ENCODE measurements around the gene KRT32. TPM values are rescaled to one million over a fixed set of nuclear protein-coding genes. Genes with fewer than 3 reads are reported as not detected.
A peak's percentile ranks its signal among the peaks of the same experiment; 100 is the strongest.
"Not testable (repeated sequence)": the region's sequence is repeated elsewhere in the genome, so short reads cannot be mapped to it uniquely, and the experiment has no call there.

Gene KRT32
- total RNA-seq, 1 donor from 2014 or later: not detected

- Histone ChIP-seq H3K4me3 (no peak within 1 kb of the TSS), H3K4me1 (peaks cover 33% of the 10 kb centered on the region), H3K9me3 (no peaks in the 10 kb centered on the region), H3K27me3 (no peaks in the 10 kb centered on the region), H3K36me3 (no peaks in the 10 kb centered on the region), H3K27ac (no peak within 1 kb of the TSS)
- intact Hi-C loops (cut with DNase I): no loop called here
- no peak for DNase-seq (ENCODE audit: extremely low spot score in 2 of 2)
- TF ChIP-seq POLR2A (IDR thresholded peaks at IDR 0.05) (no peak), POLR2AphosphoS5 (IDR thresholded peaks at IDR 0.05; ENCODE audit: insufficient read depth in 1 of 2, low read depth in 1 of 2) (no peak), CTCF (IDR thresholded peaks at IDR 0.05) (no peak)
These were observed 43.0 kb downstream of the KRT32 start, which contains the start of gene KRT37 for GRCh38 chr17:41424111-41424635. KRT37 (minus strand) TSS chr17:41424585; CDS start chr17:41424523, 62 bp downstream.

- DNase-seq (ENCODE audit: extremely low spot score in 2 of 2); H3K36me3 ChIP-seq; intact Hi-C loops (cut with DNase I); H3K4me3 ChIP-seq; H3K27me3 ChIP-seq; H3K27ac ChIP-seq; H3K9me3 ChIP-seq: not testable (repeated sequence)
- peaks cover 49% of the 10 kb centered on the region for H3K4me1 ChIP-seq
These were observed 44.6 kb downstream of the KRT32 start for GRCh38 chr17:41422586-41422985.

- TF ChIP-seq CTCF (IDR thresholded peaks at IDR 0.05) (no peak), POLR2A (IDR thresholded peaks at IDR 0.05) (no peak), POLR2AphosphoS5 (IDR thresholded peaks at IDR 0.05; ENCODE audit: insufficient read depth in 1 of 2, low read depth in 1 of 2) (no peak)
These were observed 45.6 kb downstream of the KRT32 start for GRCh38 chr17:41421617-41422016.

GRCh38 chr17:41421116-41421515, 46.1 kb downstream of the KRT32 start:
- Histone ChIP-seq H3K27me3 (no peaks in the 10 kb centered on the region), H3K9me3 (no peaks in the 10 kb centered on the region), H3K27ac (peak overlapping the region; percentile 62), H3K4me1 (peaks cover 63% of the 10 kb centered on the region), H3K36me3 (no peaks in the 10 kb centered on the region), H3K4me3 (no peak overlapping the region)
- TF ChIP-seq CTCF (IDR thresholded peaks at IDR 0.05) (no peak), POLR2A (IDR thresholded peaks at IDR 0.05) (no peak), POLR2AphosphoS5 (IDR thresholded peaks at IDR 0.05; ENCODE audit: insufficient read depth in 1 of 2, low read depth in 1 of 2) (peak; percentile 46 to 65)
- no peak for DNase-seq (ENCODE audit: extremely low spot score in 2 of 2)
- intact Hi-C loops (cut with DNase I): no loop called here

More at GRCh38 chr17:41421617-41422016, 45.6 kb downstream of the KRT32 start:
- Histone ChIP-seq H3K27ac (peak overlapping the region; percentile 62), H3K9me3 (no peaks in the 10 kb centered on the region), H3K27me3 (no peaks in the 10 kb centered on the region), H3K4me3 (no peak overlapping the region), H3K36me3 (no peaks in the 10 kb centered on the region), H3K4me1 (peaks cover 58% of the 10 kb centered on the region)
- DNase-seq (ENCODE audit: extremely low spot score in 2 of 2): no peak
- intact Hi-C loops (cut with DNase I): no loop called here

GRCh38 chr17:41420134-41420533, 47.1 kb downstream of the KRT32 start:
- Histone ChIP-seq H3K9me3 (no peaks in the 10 kb centered on the region), H3K4me3 (no peak overlapping the region), H3K27ac (peak overlapping the region; percentile 62), H3K27me3 (no peaks in the 10 kb centered on the region), H3K4me1 (peaks cover 72% of the 10 kb centered on the region), H3K36me3 (no peaks in the 10 kb centered on the region)
- TF ChIP-seq POLR2A (IDR thresholded peaks at IDR 0.05): no peak
- TF ChIP-seq POLR2AphosphoS5 (IDR thresholded peaks at IDR 0.05; ENCODE audit: insufficient read depth in 1 of 2, low read depth in 1 of 2): no peak
- TF ChIP-seq CTCF (IDR thresholded peaks at IDR 0.05): no peak
- DNase-seq (ENCODE audit: extremely low spot score in 2 of 2): no peak
- intact Hi-C loops (cut with DNase I): no loop called here

Data from vagina (tissue), 2 donors.